Measurements from ENCODE around the gene CACNA1H.

GRCh38 chr16:1103636-1103980 is 49.3 kb upstream of the CACNA1H start:
- TF ChIP-seq TCF7L2 (IDR thresholded peaks at IDR 0.05; ENCODE audit: low read depth, low read length), result no peak
- no peak for TF ChIP-seq CTCF (IDR thresholded peaks at IDR 0.05)
- TF ChIP-seq POLR2AphosphoS5 (IDR thresholded peaks at IDR 0.05; ENCODE audit: low read depth, low read length), result no peak
- no peak for TF ChIP-seq SIN3A (IDR thresholded peaks at IDR 0.05; ENCODE audit: borderline replicate concordance, insufficient read depth, low read depth, low read length)
